H7 (cell line): ENCODE data around the gene PLXNA1. TPM values are rescaled to one million over a fixed set of nuclear protein-coding genes. Genes with fewer than 3 reads are reported as not detected.

Source experiments
- DNase-seq: peaks from one replicate; pipeline ENCODE4 v3.0.0; 2012
- H3K27me3 ChIP-seq: 2 replicates; pipeline ENCODE4 v1.6.0; 2011; ENCODE audit warnings: mild to moderate bottlenecking, low read length; ENCODE audit not compliant: control insufficient read depth, insufficient read depth
- H3K36me3 ChIP-seq: replicated peaks from 2 replicates; pipeline ENCODE4 v1.5.1; 2011; ENCODE audit warnings: low read length; ENCODE audit not compliant: control insufficient read depth, insufficient read depth
- H3K4me3 ChIP-seq: 2 replicates; pipeline ENCODE4 v1.5.1; 2011; ENCODE audit warnings: low read depth, mild to moderate bottlenecking, control low read depth, low read length, moderate library complexity; ENCODE audit not compliant: insufficient read depth
- total RNA-seq: library from RNA; depleted of rRNA; stranded (reverse); fragments of >200 nt; shearing (Covaris generic); gene quantifications from 2 replicates; pipeline ENCODE4 v1.2.3, GENCODE V29; 2014

PLXNA1 gene
- total RNA-seq, 1 experiment from 2014 or later = 41.9 TPM

- DNase-seq = no peak
- Histone ChIP-seq H3K4me3 (no peak overlapping the region), H3K27me3 (no peaks in the 10 kb centered on the region), H3K36me3 (peaks cover 4% of the 10 kb centered on the region)
These were observed 20.8 kb downstream of the PLXNA1 start for GRCh38 chr3:127003601-127004280.

DNA sequence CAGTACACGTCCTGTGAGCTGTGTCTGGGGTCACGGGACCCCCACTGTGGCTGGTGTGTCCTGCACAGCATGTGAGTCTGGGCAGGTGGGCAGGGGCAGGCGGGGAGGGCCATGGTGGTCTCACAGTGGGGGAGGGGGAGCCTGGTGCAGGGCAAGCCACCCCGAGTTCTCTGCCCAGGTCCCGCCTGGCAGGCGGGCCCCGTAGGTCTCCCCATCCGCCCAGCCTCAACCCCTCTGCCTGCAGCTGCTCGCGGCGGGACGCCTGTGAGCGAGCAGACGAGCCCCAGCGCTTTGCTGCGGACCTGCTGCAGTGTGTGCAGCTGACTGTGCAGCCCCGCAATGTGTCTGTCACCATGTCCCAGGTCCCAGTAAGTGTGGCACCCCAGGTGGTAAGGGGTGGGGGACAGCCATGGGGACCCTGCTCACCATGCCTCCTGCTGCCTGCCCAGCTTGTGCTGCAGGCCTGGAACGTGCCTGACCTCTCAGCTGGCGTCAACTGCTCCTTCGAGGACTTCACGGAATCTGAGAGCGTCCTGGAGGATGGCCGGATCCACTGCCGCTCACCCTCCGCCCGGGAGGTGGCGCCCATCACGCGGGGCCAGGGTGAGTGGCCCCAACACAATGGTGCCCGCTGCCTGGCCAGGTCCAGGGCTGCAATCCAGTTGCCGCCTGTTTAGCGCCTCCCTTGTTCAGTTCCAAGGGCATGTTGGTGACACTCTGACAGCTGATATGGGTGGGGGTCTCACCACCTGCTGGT is 21.9 kb downstream of the PLXNA1 start:
- H3K36me3 ChIP-seq = peaks cover 4% of the 10 kb centered on the region
- DNase-seq = peak; percentile 78
- H3K4me3 ChIP-seq = no peak overlapping the region
- no peaks in the 10 kb centered on the region for H3K27me3 ChIP-seq

- peaks cover 4% of the 10 kb centered on the region for H3K36me3 ChIP-seq
- DNase-seq = no peak
- H3K4me3 ChIP-seq = no peak overlapping the region
- H3K27me3 ChIP-seq = no peaks in the 10 kb centered on the region
These were observed 23.1 kb downstream of the PLXNA1 start for GRCh38 chr3:127005864-127006500.

DNA sequence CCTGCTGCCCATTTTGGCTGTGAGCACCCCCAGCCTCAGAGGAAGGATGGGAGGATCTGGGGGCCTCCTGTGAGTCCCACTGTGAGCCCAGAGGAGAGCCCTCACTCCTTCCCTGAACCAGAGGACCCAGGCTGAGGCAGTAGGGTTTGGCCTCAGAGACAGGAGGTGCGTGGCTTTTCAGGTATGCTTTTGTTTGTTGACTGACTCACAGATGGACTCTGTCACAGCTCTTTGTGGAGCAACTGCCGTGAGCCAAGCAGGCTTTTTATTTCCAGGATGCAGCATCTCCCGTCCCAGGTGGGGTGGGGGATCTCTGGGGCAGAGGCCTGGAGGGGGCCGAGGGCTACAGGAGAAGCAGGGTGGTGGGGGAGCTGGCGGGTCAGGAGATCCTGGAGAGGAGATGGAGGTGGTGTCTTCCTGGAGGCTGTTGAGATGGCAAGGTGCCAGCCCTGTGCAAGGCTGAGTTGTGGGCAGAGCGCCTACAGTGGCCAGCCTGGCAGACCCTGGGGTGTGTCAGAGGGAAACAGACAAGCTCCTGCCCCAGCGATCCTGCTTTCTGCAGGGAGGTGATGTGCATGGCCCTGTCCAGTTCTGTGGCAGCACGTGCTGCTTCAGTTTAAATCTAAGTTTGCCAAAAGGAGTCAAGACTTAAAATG is 24.0 kb downstream of the PLXNA1 start:
- H3K4me3 ChIP-seq = no peak overlapping the region
- no peaks in the 10 kb centered on the region for H3K27me3 ChIP-seq
- no peak for DNase-seq
- H3K36me3 ChIP-seq = peaks cover 4% of the 10 kb centered on the region

DNA sequence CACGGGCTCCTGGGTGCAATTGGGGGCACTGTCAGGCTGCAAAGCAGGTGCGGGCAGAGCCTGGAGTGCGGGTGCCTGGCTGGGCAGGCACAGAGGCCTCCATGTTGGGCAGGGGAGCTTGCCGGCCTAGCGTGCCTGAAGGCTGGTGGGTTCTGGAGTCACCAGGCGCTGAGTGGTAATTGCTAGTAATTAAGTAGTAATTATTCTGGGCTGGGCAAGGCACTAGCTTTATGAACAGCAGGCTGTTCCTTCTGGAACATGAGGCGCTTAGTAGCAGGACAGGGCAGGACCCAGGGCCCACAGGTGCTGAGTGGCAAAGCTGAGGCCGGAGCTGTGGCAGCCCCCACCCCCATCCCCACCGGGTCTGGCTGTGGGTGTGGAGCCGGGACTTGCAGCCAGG is 25.3 kb downstream of the PLXNA1 start:
- Histone ChIP-seq H3K4me3 (no peak overlapping the region), H3K27me3 (no peaks in the 10 kb centered on the region), H3K36me3 (peaks cover 13% of the 10 kb centered on the region)
- no peak for DNase-seq

DNA sequence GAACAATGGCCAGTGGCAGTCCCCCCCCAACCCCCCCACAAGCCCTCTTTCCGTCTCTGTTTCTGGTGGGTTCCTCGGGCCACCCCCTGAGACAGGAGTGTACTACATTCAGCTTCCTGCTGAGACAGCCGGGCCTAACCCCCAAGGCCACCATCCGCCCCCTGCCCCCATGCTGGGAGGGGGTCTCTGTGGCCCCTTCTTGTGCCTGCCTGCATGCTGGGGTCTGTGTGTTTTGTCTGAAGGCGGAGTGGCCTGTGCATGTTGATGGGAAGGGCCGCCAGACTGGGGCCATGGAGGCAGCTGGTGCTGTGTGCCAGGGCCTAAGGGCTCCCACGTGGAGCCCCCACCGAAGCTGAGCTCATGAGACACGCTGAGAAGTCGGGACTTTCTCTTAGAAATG is 26.6 kb downstream of the PLXNA1 start:
- Histone ChIP-seq H3K36me3 (peaks cover 13% of the 10 kb centered on the region), H3K4me3 (no peak overlapping the region), H3K27me3 (no peaks in the 10 kb centered on the region)
- peak; percentile 69 for DNase-seq

DNA sequence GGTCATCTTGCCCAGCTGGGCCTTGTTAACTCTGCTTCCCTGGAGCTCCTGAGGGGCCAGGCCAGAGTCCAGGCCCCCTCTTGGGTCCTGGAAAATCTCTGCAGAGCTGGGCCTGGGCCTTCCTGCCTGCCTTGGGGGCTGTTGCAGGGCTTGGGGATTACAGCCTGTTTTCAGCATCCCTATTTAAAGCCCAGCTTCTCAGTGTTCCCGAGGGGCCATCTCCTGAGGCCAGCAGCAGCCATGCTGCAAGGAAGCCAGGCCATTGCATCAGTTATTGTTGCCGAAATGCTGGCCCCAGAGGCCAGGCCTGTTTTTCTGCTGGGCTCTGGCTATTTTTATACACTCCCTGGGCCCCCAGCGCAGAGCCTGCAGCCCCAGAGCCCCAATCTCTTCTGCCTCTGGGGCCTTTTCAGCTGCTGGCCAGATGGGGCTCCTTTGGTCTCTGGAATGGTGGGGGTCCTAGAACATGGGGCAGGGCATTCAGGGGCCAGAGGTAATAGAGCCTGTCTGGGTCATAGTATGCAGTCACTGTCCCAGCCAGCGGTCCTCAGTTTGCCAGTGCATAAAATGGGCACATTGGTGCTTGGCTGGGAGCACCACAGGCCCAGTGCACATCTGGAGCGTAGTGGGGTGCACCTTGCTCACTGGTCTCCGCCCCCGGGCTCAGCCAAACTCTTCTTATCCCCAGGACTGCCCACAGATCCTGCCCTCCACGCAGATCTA is 28.5 kb downstream of the PLXNA1 start:
- no peak for DNase-seq
- H3K27me3 ChIP-seq = no peaks in the 10 kb centered on the region
- H3K4me3 ChIP-seq = no peak overlapping the region
- H3K36me3 ChIP-seq = peaks cover 13% of the 10 kb centered on the region

- H3K4me3 ChIP-seq = no peak overlapping the region
- DNase-seq = no peak
- no peaks in the 10 kb centered on the region for H3K27me3 ChIP-seq
- peaks cover 16% of the 10 kb centered on the region for H3K36me3 ChIP-seq
These were observed 29.2 kb downstream of the PLXNA1 start for GRCh38 chr3:127012091-127012490.

- Histone ChIP-seq H3K36me3 (peaks cover 17% of the 10 kb centered on the region), H3K4me3 (no peak overlapping the region), H3K27me3 (no peaks in the 10 kb centered on the region)
- no peak for DNase-seq
These were observed 30.3 kb downstream of the PLXNA1 start for GRCh38 chr3:127013181-127013580.

DNA sequence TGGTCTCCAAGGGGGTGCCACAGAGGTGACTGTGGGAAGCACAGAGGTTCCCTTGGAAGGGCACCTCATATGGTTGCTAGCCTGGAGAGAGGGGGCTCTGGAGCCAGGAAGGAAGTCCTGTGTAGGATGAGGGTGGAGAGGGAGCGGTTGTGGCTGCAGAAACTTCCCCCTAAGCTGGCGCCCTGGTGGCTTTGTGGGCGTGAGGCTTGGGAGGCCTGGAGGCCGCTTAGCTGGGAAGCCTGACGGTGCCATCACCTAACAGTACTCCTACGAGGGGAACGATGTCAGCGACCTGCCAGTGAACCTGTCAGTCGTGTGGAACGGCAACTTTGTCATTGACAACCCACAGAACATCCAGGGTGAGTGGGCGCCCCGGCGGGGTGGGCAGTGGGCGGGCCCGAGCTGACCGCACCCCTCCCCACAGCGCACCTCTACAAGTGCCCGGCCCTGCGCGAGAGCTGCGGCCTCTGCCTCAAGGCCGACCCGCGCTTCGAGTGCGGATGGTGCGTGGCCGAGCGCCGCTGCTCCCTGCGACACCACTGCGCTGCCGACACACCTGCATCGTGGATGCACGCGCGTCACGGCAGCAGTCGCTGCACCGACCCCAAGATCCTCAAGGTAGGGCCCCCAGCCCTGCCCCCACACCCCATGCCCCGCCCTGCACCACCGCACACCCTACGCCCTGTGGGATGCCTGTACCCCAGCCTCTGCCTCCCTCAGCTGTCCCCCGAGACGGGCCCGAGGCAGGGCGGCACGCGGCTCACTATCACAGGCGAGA is 31.0 kb downstream of the PLXNA1 start:
- H3K36me3 ChIP-seq = peaks cover 19% of the 10 kb centered on the region
- H3K27me3 ChIP-seq = no peaks in the 10 kb centered on the region
- no peak overlapping the region for H3K4me3 ChIP-seq
- DNase-seq = peak; percentile 69

DNA sequence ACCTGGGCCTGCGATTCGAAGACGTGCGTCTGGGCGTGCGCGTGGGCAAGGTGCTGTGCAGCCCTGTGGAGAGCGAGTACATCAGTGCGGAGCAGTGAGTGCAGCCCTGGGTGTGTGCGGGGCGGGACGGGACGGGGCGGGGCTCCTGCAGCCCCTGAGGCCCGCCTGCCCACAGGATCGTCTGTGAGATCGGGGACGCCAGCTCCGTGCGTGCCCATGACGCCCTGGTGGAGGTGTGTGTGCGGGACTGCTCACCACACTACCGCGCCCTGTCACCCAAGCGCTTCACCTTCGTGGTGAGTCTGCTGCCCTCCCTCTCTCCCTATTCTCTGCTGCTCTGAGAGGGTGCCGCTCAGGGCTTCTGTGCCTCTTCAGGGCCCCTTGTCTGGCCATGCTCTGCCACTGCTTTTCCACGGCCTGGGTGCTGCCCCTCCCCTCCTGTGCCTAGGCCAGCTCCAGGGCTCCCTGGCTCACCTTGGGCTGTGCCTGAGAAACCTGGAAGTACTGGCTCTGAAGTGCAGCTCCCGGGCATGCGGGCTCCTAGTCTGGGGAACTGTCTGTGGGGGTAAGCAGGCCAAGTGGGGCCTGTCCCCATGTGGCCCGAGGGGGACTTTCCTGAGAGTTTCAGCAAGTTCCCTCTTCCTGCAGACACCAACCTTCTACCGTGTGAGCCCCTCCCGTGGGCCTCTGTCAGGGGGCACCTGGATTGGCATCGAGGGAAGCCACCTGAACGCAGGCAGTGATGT is 31.8 kb downstream of the PLXNA1 start:
- DNase-seq = peak; percentile 69
- Histone ChIP-seq H3K4me3 (no peak overlapping the region), H3K36me3 (peaks cover 21% of the 10 kb centered on the region), H3K27me3 (no peaks in the 10 kb centered on the region)

GRCh38 chr3:127015282-127016042 is 32.5 kb downstream of the PLXNA1 start:
- peak; percentile 64 for DNase-seq
- H3K27me3 ChIP-seq = no peaks in the 10 kb centered on the region
- peaks cover 22% of the 10 kb centered on the region for H3K36me3 ChIP-seq
- H3K4me3 ChIP-seq = no peak overlapping the region

GRCh38 chr3:127016043-127016343 is 33.1 kb downstream of the PLXNA1 start:
- Histone ChIP-seq H3K36me3 (peaks cover 24% of the 10 kb centered on the region), H3K27me3 (no peaks in the 10 kb centered on the region)
- no peak for DNase-seq

More at GRCh38 chr3:127016043-127016343, 33.1 kb downstream of the PLXNA1 start:
- no peak overlapping the region for H3K4me3 ChIP-seq
